Measurements from ENCODE around the gene TAS2R20.
"Not testable (repeated sequence)": the region's sequence is repeated elsewhere in the genome, so short reads cannot be mapped to it uniquely, and the experiment has no call there.

TAS2R20 gene, protein sequence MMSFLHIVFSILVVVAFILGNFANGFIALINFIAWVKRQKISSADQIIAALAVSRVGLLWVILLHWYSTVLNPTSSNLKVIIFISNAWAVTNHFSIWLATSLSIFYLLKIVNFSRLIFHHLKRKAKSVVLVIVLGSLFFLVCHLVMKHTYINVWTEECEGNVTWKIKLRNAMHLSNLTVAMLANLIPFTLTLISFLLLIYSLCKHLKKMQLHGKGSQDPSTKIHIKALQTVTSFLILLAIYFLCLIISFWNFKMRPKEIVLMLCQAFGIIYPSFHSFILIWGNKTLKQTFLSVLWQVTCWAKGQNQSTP

GRCh38 chr12:10998204-10998603 lies at the start of gene TAS2R20:
Gene TAS2R20, minus strand, starts transcription at chr12:10998304. Its CDS starts 429 bp downstream, at chr12:10997875.
- no peak for DNase-seq

DNA sequence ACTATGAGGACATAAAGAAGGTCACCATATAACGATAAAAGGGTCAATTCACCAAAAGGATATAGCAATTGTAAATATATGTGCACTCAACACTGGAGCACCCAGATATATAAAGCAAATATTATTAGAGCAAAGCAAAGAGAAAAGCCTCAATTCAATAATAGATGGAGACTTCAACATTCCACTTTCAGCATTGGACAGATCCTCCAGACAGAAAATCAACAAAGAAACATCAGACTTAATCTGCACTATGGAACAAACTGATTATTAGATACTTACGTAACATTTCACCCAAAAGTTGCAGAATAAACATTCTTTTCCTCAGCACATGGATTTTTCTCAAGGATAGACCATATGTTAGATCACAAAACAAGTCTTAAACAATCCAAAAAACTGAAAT lies 43.3 kb upstream of the TAS2R20 start:
- not testable (repeated sequence) for DNase-seq

GRCh38 chr12:11040162-11040561 lies 42.1 kb upstream of the TAS2R20 start:
- DNase-seq = no peak

GRCh38 chr12:11039171-11039570 lies 41.1 kb upstream of the TAS2R20 start:
- DNase-seq = no peak

DNA sequence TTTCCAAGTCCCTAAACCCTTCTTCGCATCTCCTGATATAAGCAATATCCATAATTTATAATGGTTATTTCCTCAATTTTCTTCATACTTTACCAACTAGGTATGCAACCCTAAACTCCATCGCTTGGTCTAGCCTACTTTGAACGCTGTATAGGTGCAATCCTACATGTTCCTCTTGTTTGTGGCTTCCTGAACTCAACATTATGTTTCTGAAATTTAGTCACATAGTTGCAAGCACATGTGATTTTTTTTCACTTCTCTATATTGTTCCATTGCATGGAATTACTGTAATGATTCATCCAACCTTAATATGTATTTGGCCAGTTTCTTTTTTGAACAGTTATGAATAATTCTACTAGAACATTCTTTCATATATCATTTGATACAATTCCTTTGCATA lies 35.9 kb upstream of the TAS2R20 start:
- not testable (repeated sequence) for DNase-seq

DNA sequence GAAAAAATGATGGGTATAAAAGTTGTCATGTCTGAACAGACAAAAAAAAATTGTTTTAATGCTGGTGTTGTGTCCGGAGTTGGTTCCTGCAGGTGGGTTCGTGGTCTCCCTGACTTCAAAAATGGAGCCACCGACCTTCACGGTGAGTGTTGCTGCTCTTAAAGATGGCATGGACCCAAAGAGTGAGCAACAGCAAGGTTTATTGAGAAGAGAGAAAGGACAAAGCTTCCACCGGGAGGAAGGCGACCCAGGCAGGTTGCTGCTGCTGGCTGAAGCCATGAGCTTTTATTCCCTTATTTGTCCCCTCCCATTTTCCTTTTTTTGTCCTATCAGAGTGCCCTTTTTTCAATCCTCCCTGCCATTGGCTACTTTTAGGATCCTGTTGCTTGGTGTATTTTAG lies 33.2 kb upstream of the TAS2R20 start, which contains the start of gene TAS2R31:
TSS of gene TAS2R31 (minus strand) at position 101 of the 400 bp plus-strand sequence. CDS start at position 29, 72 bp downstream.
- DNase-seq = no peak

GRCh38 chr12:11026118-11026517 lies 28.0 kb upstream of the TAS2R20 start:
- DNase-seq = no peak

DNA sequence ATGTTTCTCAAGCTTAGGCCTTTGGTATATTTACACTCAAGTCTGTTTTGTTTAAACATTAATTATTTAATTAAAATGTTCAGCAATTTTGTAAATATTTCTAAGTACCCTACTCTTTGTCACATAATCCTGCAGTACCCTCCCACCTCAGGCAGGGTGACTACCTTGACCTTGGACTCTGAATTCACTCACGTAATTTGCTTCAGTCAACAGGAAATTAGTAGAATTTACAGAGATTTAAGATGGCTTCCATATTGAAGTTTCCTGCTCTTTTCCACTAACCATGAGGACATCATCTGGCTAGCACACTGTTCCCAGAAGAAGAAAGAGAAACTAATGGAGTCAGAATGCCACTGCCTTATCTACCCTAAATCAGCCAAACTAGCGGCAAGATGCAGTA lies 25.3 kb upstream of the TAS2R20 start:
- no peak for DNase-seq

DNA sequence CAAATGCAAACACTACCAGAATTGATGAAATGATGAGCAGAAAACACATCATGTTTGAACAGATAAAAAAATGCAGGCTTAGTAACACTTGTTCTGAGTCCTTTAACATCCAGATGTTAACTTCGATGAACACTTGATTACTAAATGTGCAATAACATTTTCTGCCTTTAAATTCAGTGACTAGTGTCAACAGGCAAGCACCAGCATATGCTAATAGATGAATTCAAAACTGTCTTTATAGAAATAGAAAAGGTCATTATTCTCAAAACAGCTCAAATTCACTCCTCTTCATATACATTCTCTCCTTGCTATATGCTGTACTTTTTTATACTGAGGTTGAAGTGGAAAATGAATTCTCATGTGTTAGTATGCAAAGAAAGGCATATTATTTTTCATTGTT lies 24.4 kb upstream of the TAS2R20 start, which contains the start of gene TAS2R19:
TSS of gene TAS2R19 (minus strand) at position 101 of the 400 bp plus-strand sequence. CDS start at position 52, 49 bp downstream.
- DNase-seq = no peak

GRCh38 chr12:11016937-11017336 lies 18.8 kb upstream of the TAS2R20 start:
- no peak for DNase-seq

GRCh38 chr12:11015775-11016430 lies 17.8 kb upstream of the TAS2R20 start:
- no peak for DNase-seq

DNA sequence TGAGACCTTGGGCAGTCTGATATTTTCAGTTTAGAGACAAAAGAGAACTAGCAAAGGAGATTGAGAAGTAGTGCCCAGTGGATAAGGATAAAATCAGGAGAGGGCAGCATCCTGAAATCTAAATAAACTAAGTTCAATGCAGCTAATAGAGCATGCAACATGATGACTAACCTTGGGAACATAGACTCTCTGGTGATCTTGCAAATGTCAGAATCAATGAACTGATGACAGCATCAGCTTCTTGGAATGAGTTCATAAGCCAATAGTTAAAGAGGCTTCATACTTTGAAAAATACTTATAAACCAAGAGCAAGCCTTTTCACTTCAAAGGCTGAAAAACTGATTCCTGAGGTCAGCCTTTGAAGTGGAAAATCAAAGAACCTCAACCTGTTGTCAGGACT lies 16.1 kb upstream of the TAS2R20 start:
- DNase-seq = no peak

- DNase-seq = no peak
Measured at GRCh38 chr12:11007608-11008007, 9.5 kb upstream of the TAS2R20 start.

- no peak for DNase-seq
Measured at GRCh38 chr12:10994307-10994706, 3.8 kb downstream of the TAS2R20 start.

DNA sequence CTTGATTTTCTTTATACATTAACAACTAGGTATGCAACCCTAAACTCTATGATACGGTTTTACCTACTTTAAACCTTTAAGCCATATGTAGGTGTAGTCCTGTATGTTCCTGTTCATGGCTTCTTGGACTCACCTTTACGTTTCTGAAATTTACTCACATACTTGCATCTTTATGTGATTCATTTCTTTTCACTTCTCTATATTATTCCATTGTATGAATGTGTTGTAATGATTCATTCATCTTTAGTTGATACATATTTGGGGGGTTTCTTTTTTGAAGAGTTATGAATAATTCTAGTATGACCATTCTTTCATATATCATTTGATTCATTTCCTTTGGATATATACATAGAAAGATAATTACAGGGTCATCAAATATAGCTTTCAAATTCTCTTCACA lies 9.0 kb downstream of the TAS2R20 start:
- no peak for DNase-seq

DNA sequence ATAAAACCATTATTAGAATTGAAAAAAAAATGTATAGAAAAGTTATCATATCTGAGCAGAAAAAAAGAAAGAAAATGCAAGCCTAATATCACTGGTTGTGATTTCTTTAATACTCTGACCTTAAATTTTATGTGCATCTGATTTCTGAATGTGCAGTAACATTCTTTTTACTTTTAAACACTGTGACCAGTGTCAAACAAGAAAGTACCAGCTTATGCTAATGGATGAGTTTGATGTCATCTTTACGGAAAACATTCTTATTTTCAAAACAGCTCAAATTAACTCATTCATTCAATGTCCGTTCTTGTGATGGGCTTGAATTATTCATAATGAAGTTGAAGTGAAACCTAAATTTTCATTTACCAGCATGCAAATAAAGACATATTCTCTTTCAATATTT lies 11.3 kb downstream of the TAS2R20 start, which contains the start of gene TAS2R50:
TSS of gene TAS2R50 (minus strand) at position 101 of the 400 bp plus-strand sequence. CDS start at position 49, 52 bp downstream.
- DNase-seq = no peak

DNA sequence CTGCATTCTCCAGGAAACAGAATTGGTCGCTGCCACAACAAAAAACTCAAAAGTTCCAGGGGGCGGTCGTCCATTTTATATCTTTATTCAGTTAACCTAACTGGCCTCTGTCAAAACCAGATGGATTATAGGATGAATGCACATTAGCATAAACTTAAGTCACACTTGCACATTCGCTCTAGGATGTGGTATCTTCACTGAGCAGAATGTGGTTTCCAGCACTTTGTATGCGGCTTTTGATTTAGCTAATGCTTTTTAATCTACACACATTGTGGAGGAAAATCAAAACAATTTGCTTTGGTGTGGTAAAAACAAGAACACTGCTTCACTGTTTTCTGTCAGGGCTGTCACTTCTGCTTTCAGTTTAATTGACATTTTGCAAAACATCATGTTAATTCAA lies 15.9 kb downstream of the TAS2R20 start:
- no peak for DNase-seq

GRCh38 chr12:10974965-10975364 lies 23.1 kb downstream of the TAS2R20 start:
- DNase-seq = no peak

GRCh38 chr12:10968765-10969456 lies 29.2 kb downstream of the TAS2R20 start:
- DNase-seq = no peak

DNA sequence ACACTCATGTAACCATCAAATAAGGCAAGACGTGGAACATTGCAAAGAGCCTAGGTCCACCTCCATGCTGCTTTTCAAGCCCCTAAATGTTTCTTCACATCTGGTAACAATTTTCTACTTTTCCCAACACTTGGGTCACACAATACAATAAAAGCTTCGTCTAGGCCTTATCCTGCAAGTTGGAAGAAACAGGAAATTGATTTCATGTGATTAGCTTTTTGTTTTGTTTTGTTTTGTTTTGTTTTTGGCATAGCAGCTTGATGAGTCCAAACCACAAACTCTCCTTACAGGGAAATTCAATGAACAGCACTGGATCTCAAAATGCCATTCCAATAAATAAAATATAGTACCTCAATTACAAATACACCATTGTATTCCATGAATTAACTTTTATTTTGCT lies 30.7 kb downstream of the TAS2R20 start:
- DNase-seq = no peak

DNA sequence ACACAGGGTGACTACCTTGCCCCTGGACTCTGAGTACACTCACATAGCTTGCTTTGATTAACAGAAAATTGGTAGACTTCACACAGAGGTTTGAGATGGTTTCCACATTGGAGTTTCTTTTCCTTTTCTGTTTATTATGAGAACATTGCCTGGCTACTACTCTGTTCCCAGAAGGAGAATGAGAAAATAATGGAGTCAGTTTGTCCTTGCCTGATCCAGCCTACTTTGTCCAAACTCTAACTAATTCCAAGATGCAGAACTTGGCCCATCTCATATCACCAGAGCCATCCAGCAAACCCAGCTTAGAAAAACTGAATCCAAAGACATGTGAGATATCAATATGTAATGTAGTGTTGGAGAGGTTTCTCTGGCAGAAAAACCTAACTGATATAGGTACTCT lies 31.8 kb downstream of the TAS2R20 start:
- DNase-seq = no peak

GRCh38 chr12:10965476-10965875 lies 32.6 kb downstream of the TAS2R20 start:
- no peak for DNase-seq

DNA sequence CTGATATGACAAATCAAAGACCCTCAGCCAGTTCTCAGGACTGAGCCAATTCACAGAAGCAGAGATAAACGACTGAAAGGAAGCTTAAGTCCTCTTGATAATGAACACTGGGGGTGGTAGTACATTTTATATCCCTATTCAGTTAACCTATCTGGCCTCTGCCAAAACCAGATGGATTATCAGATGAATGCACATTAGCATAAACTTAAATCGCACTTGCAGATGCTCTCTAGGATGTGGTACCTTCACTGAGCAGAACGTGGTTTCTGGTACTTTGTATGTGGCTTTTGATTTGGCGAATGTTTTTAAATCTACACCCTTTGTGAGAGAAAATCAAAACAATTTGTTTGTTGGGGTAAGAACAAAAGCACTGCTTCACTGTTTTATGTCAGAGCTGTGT lies 37.9 kb downstream of the TAS2R20 start:
- DNase-seq = no peak

DNA sequence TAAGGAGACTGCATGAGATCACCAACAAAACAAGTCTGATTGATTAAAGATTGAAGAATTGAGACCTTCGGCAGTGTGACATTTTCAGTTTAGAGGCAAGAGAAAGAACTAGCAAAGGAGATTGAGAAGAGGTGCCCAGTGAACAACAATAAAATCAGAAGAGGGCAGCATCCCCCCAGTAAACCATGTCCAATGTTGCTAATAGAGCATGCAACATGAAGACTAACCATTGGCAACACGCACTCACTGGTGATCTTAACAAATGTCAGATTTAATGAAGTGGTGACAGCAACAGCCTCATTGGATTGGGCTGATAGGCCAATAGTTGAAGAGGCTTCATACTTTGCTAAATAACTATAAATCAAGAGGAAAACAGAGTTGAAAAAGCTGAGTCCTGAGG lies 38.3 kb downstream of the TAS2R20 start:
- peak in 1 of 3 experiments; percentile 35 for DNase-seq

All from NCI-H1417 (cell line).